Right hindlimb (tissue), 1 donor: ENCODE results near the gene ACSF2.
"Not testable (repeated sequence)": the region's sequence is repeated elsewhere in the genome, so short reads cannot be mapped to it uniquely, and the experiment has no call there.

ENCODE experiments used
- DNase-seq: peaks from one replicate; pipeline ENCODE4 v3.0.0-alpha.2; 2018

The ACSF2 gene, protein sequence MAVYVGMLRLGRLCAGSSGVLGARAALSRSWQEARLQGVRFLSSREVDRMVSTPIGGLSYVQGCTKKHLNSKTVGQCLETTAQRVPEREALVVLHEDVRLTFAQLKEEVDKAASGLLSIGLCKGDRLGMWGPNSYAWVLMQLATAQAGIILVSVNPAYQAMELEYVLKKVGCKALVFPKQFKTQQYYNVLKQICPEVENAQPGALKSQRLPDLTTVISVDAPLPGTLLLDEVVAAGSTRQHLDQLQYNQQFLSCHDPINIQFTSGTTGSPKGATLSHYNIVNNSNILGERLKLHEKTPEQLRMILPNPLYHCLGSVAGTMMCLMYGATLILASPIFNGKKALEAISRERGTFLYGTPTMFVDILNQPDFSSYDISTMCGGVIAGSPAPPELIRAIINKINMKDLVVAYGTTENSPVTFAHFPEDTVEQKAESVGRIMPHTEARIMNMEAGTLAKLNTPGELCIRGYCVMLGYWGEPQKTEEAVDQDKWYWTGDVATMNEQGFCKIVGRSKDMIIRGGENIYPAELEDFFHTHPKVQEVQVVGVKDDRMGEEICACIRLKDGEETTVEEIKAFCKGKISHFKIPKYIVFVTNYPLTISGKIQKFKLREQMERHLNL

DNA sequence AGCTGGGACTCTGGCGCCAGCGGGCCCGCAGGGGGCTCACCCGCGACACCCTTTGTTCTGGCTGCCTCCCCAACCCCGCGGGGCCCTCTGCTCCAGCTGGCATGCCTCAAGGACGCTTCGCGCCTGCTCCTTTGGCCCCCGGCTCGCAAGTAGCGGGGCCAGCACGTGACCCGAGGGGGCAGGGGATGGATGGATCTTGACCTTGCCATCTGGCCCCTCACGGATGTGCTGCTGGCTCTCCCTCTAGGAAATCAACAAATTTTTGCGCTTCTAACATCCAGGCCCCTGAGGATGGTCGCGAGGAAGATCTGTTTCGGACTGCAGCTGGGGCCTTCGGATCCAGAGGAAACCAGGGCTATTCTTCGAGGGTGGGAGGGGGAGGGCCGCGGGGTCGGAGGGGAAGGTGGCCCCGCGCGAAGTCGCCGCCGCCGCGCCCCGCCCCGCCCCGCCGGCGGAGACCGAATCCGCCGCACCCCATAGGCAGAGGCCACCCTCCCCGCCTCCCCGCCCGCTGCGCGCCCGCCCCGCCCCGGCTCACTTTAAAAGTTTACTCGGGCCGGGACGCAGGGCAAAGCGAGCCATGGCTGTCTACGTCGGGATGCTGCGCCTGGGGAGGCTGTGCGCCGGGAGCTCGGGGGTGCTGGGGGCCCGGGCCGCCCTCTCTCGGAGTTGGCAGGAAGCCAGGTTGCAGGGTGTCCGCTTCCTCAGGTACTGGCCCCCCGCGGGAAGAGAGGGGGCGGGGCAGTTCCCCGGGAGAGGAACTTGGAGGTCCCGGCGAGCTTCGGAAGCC, at the start of gene ACSF2:
Gene ACSF2 (plus strand): TSS at position 537 of the 790 bp plus-strand sequence. CDS start 44 bp downstream, at position 581.
- peak; percentile 81 for DNase-seq

DNA sequence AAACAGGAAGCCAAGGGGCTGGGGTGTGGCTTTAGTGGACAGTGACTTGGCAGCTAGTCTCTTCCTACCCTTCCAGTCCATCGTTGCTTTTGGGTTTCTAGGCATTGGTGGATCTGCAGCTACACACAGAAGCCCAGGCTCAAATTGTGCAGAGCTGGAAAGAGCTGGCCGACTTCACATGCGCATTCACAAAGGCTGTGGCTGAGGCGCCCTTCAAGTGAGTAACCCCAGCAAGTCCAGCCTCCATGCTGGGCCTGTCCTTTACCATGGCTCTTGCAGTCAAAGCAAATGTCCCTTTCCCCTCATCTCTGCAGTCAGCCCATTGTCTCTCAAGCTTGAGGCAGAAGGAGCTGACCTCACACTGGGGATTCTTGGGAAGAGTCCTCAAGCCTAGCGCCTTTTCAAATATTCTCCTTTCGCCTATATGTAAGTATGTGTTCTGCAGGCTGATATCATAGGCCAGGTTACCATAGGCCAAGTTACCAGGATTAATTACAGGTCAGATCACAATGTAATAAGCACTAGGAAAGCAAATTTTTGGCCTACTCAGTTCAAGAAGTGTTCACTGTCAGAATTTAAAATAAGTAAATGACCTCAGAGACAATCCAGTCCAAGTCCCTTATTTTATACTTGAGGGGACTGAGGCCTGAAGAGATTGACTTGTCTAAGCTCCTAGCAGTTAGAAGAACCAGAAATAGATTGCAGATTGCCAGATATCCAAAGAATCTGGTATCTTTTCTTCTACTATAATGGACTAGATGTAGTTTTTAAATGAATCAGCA, 46.5 kb upstream of the ACSF2 start:
- DNase-seq: no peak

DNA sequence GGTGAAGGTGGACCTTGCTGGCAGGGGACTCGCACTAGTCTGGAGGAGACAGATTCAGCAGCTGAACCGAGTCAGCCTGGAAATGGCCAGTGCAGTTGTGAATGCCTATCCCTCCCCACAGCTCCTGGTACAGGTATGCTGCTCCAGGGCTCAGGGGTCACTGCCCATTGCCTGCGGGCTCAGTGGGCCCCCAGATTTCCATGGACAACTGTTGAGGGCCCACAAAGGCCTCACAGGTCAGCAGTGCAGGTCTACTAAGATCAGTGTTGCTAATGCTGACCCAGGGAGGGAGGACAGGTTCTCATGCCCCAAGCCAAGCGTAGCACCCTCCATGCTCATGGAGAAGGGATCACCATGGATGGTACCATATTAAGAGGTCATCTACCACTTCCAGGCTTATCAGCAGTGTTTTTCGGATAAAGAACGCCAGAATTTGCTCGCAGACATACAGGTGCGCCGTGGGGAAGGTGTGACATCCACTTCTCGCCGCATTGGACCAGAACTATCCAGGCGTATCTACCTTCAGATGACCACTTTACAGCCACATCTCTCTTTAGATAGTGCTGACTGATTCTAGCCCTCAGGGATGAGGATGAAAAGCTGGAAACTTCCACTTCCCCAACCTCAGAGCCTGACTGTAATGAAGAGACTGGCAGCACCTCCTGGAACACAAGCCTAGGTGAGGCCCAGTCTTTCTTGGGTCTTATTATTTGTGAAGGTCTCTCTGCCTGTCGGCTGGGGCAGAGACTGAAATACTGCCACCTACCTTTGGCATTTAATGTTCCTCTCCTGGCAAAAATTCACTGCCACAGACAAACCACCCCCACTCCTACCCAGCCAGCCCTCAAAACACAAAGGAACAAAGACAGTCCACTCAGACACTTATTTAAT, 45.4 kb upstream of the ACSF2 start:
- no peak for DNase-seq

DNA sequence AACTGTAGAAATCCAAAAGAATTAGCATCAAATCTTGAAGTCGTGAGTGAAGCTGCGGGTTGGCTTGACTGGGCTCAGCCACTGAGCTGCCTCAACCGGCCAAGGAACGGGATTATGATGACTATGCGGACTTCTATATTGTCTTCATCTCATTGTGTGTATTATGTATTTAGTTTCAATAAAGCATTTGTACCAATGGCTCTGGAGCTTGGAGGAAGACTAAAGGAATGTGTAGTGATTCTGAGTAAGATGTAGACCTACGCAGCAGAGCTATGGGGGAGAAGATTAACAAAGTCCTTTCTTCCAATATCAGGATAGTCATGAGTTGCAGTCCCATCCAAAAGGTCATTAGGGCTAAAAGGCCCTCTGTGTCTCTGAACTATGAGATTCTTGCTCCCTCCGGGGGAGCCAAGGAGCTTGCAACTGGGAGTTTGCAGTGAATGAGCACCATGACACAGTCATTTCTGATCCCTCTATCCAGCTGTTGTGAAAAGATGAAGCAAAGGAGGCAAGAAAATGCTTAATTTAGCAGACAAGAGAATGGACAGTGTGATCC, 44.7 kb upstream of the ACSF2 start:
- DNase-seq: no peak

DNA sequence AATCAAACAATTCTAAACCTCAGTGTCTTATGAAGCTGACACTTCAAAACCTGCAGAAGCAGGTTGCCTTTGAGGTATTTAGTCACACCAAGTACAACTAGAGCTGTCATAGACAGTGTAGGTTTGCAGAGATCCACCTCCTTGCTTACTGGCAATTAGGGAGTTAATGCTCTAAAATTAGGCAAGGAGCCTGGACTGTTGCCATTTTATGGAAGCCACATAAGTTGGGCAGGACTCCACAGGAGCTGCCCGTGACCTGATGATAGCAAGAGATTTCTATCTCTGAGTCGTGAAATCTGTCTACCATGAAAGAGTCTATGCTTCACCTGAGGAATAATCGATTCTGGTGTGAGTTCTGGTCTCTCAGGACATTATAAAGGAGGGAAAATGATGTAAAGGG, 44.1 kb upstream of the ACSF2 start:
- no peak for DNase-seq

DNA sequence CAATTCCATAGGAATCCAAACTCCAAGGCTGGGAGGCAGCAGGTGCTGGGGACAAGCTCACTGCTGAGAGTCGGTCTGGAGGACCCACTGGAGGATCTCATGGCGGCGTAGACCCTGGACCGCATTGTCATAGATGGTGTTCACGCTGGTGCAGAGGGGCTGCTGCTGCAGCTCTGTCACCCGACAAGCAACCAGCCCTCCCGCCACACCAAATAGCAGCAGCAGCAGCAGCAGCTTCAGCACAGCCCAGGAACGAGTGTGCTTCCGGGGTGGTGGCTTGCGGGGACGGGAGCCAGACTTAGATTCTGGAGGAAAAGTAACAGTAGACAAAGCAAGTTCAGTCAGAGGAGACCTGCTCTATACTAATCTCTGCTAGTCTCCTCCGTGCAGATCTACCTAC, 43.1 kb upstream of the ACSF2 start:
- DNase-seq: no peak

DNA sequence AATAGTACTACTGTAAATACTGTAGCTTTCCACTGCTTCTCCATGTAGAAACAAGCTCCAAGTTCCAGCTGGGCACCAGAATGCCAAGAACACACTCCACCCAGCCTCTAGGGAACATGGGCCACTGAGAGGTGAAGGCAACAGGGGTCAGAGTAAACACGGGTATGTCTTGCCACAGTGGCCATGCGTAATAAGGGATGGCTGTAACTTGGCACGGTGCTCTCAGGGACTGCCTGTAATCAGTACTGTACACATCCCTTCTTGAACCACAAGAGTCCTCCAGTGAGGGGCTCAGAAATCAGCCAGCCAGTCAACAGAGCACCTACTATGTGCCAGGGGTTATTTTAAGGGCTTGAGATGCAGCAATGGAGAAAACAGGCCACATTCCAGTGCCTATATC, 39.5 kb upstream of the ACSF2 start:
- DNase-seq: peak; percentile 52

DNA sequence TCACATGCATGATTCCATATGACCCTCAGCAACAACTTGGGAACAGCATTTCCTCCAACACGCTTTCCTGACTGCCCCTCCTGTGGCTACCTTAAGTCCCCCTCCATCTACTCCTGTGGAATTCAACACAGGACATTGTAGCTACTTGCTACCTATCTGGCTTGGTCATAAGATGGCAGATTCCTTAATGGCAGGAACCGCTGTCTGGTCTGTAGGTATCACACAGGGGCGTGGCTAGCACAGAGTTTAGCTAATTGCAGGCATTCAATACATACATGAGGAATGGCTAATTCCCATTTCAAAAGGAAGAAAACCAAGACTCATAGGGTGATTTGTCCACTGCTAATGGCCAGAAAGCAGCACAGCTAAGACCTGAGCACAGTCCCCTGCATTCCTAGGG, 37.3 kb upstream of the ACSF2 start:
- no peak for DNase-seq

DNA sequence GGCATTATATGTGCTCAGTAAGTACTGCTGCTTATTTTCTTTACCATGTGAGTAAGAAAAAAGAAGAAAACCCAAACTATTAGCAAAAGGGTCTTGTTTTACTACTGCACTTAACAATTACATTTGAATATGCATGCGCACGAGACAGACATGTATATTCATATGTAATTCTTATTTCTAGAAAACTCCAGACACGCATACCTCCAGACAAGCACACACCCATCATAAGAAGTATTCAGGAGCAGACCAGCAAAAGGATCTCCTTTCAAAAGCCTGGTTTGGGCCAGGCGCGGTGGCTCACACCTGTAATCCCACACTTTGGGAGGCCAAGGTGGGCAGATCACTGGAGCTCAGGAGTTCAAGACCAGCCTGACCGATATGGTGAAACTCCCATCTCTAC, 36.5 kb upstream of the ACSF2 start:
- no peak for DNase-seq

DNA sequence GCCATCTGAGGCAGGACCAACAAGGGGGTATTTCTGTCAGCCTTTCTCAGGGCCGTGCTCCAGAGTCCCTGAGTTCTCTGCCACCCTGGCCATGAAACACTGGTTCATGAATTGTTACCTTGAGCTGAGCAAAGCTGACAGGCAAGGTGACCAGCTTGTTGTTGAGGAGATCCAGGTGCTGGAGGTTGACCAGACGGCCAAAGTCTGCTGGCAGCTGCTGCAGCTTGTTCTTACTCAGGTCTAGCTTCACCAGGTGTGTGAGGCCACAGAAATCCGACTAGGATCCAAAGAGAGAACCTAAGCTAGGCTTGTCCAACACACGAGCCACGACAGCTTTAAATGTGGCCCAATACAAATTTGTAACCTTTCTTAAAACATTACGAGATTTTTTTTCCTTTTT, 33.4 kb upstream of the ACSF2 start:
- DNase-seq: no peak

DNA sequence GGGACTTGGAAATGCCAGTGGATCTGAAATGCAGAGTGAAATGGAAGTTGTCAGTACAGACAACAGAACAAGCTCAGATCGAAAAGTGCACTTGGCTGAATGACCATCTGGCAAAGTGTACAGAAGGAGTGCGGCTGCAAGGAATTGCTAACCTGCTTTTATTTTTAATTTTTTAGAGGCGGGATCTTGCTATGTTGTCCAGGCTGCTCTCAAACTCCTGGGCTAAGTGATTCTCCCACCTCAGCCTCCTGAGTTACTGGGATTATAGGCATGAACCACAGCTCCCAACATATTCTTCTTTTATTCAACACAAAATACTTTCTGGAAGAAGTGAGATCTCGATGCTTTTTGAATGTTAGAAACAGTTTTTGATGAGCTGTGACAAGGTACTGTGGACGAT, 32.3 kb upstream of the ACSF2 start:
- no peak for DNase-seq

DNA sequence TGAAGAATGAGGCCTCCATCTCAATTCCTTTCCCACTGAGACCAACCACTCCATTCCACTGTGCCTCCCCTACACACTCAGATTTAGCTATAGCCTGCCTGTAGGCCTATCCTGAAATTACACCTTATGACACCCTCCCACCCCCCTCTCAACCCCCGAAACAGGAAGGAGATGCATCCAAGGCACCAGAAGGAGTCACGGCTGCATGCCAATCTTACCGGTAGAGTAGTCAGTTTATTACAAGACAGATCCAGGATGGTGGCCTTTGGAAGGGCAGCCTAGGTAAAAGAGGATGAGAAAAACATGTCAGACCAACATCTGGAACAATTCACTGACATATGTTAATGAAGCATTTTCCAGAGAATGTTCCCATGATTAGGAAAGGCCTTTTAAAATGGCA, 31.3 kb upstream of the ACSF2 start:
- no peak for DNase-seq

DNA sequence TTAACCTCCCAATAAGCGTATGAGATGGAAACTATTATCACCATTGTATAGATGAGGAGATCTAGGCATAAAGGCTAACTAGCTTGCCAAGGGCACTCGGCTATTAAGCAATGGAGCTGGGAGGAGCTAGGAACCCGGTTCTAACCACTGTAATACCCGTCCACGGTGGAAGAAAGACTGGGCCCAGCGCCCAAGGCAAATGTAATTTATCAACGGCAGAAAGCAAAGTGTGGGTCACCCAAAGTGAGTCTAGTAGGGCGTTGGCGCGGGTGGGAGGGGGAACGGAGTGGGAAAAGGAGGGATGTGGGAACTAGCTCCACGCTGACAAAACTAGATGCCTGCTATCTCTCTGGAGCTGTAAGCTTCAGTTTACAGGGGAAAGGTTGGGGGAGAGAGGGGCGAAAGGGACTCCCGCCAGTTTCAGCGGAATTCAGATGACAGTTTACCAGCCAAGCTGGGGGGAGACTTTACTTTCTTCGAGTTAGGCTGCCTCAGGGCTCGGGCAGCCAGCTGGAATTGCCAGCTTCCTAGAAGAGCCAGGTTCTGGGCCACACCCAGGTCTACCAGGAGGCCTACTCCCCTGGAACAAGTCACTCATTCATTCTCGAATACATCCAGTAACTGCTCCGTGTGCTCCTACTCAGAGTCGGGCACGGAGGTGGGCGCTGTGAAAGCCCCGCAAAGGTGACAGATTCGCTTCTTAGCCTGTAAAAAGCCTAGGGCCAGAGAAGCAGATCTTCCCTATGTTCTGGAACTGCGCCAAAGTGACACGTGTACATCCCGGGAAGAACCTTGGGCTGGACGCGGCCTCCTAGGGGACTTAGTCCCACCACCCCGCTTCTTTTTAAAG, 29.5 kb upstream of the ACSF2 start:
- DNase-seq: peak; percentile 53

DNA sequence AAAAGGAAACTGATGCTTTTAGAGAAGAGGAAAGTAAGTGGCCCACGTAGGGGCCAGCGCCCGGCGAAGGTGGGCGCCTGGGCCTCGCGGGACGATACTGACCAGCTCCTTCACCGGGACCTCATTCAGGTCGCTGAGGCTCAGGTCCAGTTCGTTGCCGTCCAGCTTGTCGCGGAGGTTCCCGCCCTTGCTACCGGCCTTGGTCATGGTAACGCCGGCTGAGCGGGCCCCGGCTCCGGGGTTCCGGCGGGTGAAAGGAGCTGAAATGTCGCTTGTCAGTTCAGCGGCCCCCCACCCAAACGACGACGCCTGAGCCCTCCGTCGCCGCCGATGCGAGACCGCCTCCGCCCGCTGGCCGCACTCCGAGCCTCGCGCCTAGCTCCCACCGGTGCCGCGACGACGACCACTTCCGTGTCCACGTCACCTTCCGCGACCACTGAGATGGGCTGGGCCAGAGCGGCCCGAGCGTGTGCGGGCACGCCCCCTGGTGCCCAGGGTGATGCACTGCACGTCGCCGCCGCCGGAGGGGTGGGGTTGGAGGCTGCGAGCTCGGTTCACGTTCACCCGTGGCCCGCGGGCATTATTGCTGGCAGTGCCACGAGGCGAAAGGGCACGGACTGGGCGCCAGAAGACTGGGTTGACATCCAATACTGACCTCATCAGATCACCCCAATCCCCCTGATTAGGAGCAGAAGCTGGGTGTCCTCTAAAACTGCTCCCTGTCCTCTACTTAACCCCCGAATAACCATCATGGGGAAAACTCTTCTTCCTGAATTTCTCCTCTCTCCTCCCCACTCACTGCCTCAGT, 28.7 kb upstream of the ACSF2 start, which contains the start of gene LRRC59:
Gene LRRC59 (minus strand): TSS at position 413 of the 808 bp plus-strand sequence. CDS start 206 bp downstream, at position 207.
- peak; percentile 93 for DNase-seq

DNA sequence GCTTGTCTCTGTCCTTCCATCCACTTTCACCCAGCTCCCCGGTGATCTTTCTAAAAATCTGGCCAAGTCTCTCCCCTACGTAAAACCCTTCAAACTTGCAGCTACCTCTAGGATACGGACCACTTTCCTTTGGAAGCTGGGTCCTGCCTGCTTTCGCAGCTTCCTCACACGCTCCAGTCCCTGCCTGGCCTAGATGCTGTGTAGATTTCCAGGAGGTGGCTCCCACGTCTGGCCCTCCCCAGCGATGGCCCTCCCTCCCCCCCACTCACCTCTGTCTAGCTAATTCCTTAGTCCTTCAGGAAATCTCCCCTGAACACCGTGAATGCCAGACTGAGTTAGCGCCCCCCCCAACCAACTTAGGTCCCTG, 28.1 kb upstream of the ACSF2 start:
- DNase-seq: no peak

DNA sequence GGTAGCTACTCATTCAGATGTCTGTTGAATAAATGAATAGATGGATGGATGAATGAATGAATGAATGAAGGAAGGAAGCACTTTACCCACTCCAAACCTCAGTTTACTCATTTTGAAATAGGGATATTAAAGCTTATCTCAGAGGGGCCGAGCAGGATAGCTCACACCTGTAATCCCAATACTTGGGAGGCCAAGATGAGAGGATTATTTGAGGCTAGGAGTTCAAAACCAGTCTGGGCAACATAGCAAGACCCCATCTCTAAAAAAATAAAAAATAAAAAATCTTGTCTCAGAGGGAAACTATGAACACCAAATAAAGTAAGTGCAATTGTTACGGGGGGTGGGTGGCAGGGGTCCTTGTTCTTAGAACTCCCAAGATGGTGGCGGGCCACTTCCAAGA, 27.3 kb upstream of the ACSF2 start:
- DNase-seq: not testable (repeated sequence)

DNA sequence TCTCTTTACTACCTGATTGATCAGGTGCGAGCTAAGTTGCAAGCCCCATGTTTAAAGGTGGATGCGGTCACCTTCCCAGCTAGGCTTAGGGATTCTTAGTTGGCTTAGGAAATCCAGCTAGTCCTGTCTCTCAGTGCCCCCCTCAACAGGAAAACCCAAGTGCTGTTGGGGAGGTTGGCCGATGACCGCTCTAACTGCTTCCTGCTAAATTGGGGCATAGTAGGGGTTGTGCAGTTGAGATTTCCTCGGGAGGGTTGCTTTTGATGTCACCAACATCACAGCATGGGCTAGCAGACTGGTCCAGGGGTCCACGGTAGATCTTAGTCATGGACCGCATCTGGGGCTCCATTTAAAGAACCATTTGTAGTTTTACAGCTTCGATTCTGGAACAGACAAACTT, 26.4 kb upstream of the ACSF2 start:
- not testable (repeated sequence) for DNase-seq

DNA sequence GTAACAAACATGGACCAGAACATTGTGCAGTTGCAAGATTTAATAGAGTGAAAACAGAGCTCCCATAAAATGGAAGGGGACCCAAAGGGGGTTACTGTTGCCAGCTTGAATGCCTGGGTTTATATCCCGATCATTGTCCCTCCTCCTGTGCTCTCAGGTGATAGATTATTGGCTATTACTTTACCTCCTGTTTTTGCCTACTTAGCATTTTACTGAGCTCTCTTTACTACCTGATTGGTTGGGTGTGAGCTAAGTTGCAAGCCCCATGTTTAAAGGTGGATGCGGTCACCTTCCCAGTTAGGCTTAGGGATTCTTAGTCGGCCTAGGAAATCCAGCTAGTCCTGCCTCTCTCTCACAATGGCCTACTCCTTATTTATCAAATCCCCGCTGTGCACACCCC, 20.7 kb upstream of the ACSF2 start:
- not testable (repeated sequence) for DNase-seq

DNA sequence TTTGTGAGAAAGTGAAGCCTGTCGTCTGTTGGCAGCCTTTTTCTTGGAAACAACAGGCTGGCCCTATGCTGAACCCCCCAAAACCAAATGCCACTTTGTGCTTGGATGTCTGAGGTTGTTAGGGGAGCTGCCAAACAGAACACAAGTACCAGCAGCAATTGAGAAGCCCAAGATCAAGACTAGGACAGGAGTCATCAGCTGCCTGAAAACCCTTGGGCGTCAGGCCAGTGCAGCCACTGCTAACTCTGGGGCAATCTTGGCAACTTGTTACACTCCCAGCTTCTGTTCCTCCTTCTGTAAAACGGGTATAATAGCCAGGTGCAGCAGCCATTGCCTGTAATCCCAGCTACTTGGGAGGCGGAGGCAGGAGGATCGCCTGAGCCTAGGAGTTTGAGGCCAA, 19.4 kb upstream of the ACSF2 start:
- no peak for DNase-seq

DNA sequence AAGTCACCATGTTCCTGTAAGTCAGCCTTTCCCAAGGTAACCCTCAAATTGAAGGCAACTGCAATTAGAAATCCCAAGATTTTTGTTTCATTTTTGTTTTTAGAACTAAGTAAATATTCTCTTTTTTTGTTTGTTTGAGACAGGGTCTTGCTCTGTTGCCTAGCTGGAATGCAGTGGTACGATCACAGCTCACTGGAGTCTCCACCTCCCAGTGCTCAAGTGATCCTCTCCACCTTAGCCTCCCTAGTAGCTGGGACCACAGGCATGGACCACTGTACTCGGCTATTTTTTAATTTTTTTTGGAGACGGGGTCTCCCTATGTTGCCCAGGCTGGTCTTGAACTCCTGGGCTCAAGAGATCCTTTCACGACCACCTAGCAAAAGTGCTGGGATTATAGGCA, 18.1 kb upstream of the ACSF2 start:
- no peak for DNase-seq
